Naive thymus-derived CD4-positive, alpha-beta T cell (primary cell): ENCODE measurements around the gene LMOD2. TPM values are rescaled to one million over a fixed set of nuclear protein-coding genes. Genes with fewer than 3 reads are reported as not detected.
A peak's percentile ranks its signal among the peaks of the same experiment; 100 is the strongest.

Experiments used
- ATAC-seq: fragments of 150-1000 bp; cut with Tn5 transposase; 2 replicates; pipeline ENCODE4 v1.10.0; 2021; ENCODE audit warnings: mild to moderate bottlenecking, moderate library complexity
- CTCF ChIA-PET: fragments of 350-600 bp; sonication (Branson Sonifier 250); formaldehyde crosslinking; loops from one replicate; lab custom pipeline; 2021; ENCODE audit warnings: antibody characterized with exemption; lab: Charles Lee
- POLR2A ChIA-PET: fragments of 350-600 bp; sonication (Branson Sonifier 250); formaldehyde crosslinking; loops from one replicate; lab custom pipeline; 2021; ENCODE audit warnings: antibody characterized with exemption, inconsistent platforms; lab: Charles Lee
- DNase-seq, 9 donors: peaks; one replicate each; pipeline versions ENCODE4 v3.0.0 to v3.0.0-alpha.2; 2020 to 2022; ENCODE audit warnings: mixed read lengths in 1 of 9
- H3K27ac ChIP-seq: one replicate; pipeline ENCODE4 v1.7.0; 2013; ENCODE audit warnings: mild to moderate bottlenecking, low read depth, low read length, moderate library complexity
- H3K27me3 ChIP-seq, 2 donors: one replicate each; pipeline ENCODE4 v1.7.0; 2013; ENCODE audit warnings: low read length in 2 of 2, mild to moderate bottlenecking in 2 of 2, moderate library complexity in 2 of 2; ENCODE audit not compliant: control insufficient read depth in 2 of 2, insufficient read depth in 2 of 2
- H3K36me3 ChIP-seq, 3 experiments: 1 replicate in 2 of 3; 2 replicates in 1 of 3; pipeline ENCODE4 v1.7.0; 2013; ENCODE audit warnings: low read length in 3 of 3, mild to moderate bottlenecking in 3 of 3, moderate library complexity in 1 of 3; ENCODE audit not compliant: insufficient read depth in 3 of 3, control insufficient read depth in 2 of 3
- H3K4me1 ChIP-seq, 2 donors: one replicate each; pipeline ENCODE4 v1.7.0; 2013; ENCODE audit warnings: low read length in 2 of 2, mild to moderate bottlenecking in 2 of 2, moderate library complexity in 1 of 2; ENCODE audit not compliant: control insufficient read depth in 2 of 2, insufficient read depth in 2 of 2
- H3K4me3 ChIP-seq: 2 replicates; pipeline ENCODE4 v1.7.0; 2013; ENCODE audit warnings: mild to moderate bottlenecking, low read length
- H3K9me3 ChIP-seq, 3 experiments: 1 replicate in 2 of 3; 2 replicates in 1 of 3; pipeline ENCODE4 v1.7.0; 2013; ENCODE audit warnings: low read length in 3 of 3; ENCODE audit not compliant: control insufficient read depth in 2 of 3
- H3K27ac Mint-ChIP-seq, 9 donors: one replicate each; pipeline ENCODE4 v1.8.0; 2020 to 2022; ENCODE audit warnings: mixed read lengths in 9 of 9, mild to moderate bottlenecking in 8 of 9, moderate library complexity in 5 of 9, inconsistent platforms in 2 of 9
- H3K27me3 Mint-ChIP-seq, 5 donors: one replicate each; pipeline ENCODE4 v1.8.0; 2021 to 2022; ENCODE audit warnings: mixed read lengths in 5 of 5, mild to moderate bottlenecking in 1 of 5
- H3K36me3 Mint-ChIP-seq, 5 donors: one replicate each; pipeline ENCODE4 v1.8.0; 2020 to 2022; ENCODE audit warnings: mixed read lengths in 5 of 5, mild to moderate bottlenecking in 3 of 5, inconsistent platforms in 1 of 5
- H3K4me1 Mint-ChIP-seq, 7 donors: one replicate each; pipeline ENCODE4 v1.8.0; 2020 to 2022; ENCODE audit warnings: mixed read lengths in 7 of 7, mild to moderate bottlenecking in 3 of 7, inconsistent platforms in 1 of 7
- H3K4me3 Mint-ChIP-seq, 10 donors: one replicate each; pipeline ENCODE4 v1.8.0; 2020 to 2022; ENCODE audit warnings: mild to moderate bottlenecking in 10 of 10, mixed read lengths in 10 of 10, moderate library complexity in 6 of 10, inconsistent platforms in 2 of 10
- H3K9me3 Mint-ChIP-seq, 11 donors: one replicate each; pipeline ENCODE4 v1.8.0; 2020 to 2022; ENCODE audit warnings: mixed read lengths in 11 of 11, mild to moderate bottlenecking in 4 of 11, inconsistent platforms in 1 of 11, moderate library complexity in 1 of 11
- intact Hi-C, 2 donors: fragments of 100-400 bp; cut with micrococcal nuclease; formaldehyde crosslinking; loops; one replicate each; pipeline ENCODE4 v1.15.1; 2023
- polyA plus RNA-seq, 2 donors: library from polyadenylated mRNA; unstranded; fragments of 300-500 nt; fragmentation: Illumina TruSeq; gene quantifications; one replicate each; pipeline ENCODE4 v1.2.3, GENCODE V29; 2021
- total RNA-seq, 6 experiments: library from RNA in 5 of 6; stranded (reverse) in 5 of 6; gene quantifications; 1 replicate in 5 of 6; 2 replicates in 1 of 6; pipeline ENCODE4 v1.2.3 and lab custom pipeline; 2021 to 2026

LMOD2 gene
- total and polyA plus RNA-seq, 7 experiments from 2014 or later, result 0.13 to 0.44 TPM; not detected in 5

GRCh38 chr7:123681561-123681960 is 25.9 kb downstream of the LMOD2 start:
- Mint-ChIP-seq H3K4me1 (no peaks in the 10 kb centered on the region), H3K27ac (no peak overlapping the region), H3K4me3 (no peak overlapping the region), H3K36me3 (peaks cover 0 to 16% (median 0%) of the 10 kb centered on the region in 5 donors), H3K27me3 (no peaks in the 10 kb centered on the region), H3K9me3 (no peaks in the 10 kb centered on the region)
- Histone ChIP-seq H3K9me3 (no peaks in the 10 kb centered on the region), H3K27me3 (no peaks in the 10 kb centered on the region), H3K36me3 (peaks cover 0 to 7% (median 5%) of the 10 kb centered on the region in 3 experiments), H3K27ac (no peak overlapping the region), H3K4me1 (no peaks in the 10 kb centered on the region), H3K4me3 (no peak overlapping the region)
- no peak for DNase-seq
- intact Hi-C loops, result loop anchor here (5.0 kb wide), 4 partner anchors 116 to 1161 kb away; no protein-coding TSS in a partner anchor
- ChIA-PET CTCF (interaction anchor here (1.5 to 1.7 kb wide), 2 partner anchors 183 to 190 kb away, joined by 8 read pairs; no protein-coding TSS in a partner anchor), POLR2A (no interaction called here)
- no peak for ATAC-seq

- H3K4me3 ChIP-seq, result no peak overlapping the region
- H3K4me1 Mint-ChIP-seq, result no peaks in the 10 kb centered on the region
- H3K4me3 Mint-ChIP-seq, result no peak overlapping the region
- ChIA-PET CTCF (interaction anchor here (0.6 to 1.7 kb wide), 7 partner anchors 8 to 189 kb away, joined by 3 to 8 read pairs (median 5); no protein-coding TSS in a partner anchor), POLR2A (no interaction called here)
- DNase-seq (peak in 7 of 9 donors; percentile 4 to 53 (median 41)), ATAC-seq (peak; percentile 45)
- H3K27ac Mint-ChIP-seq, result no peak overlapping the region
- no peaks in the 10 kb centered on the region for H3K9me3 ChIP-seq
- H3K27me3 Mint-ChIP-seq, result no peaks in the 10 kb centered on the region
- no peaks in the 10 kb centered on the region for H3K4me1 ChIP-seq
- intact Hi-C loops, result loop anchor here (1.0 to 5.0 kb wide), 8 partner anchors 18 to 1174 kb away; no protein-coding TSS in a partner anchor
- no peaks in the 10 kb centered on the region for H3K9me3 Mint-ChIP-seq
- no peak overlapping the region for H3K27ac ChIP-seq
- H3K36me3 ChIP-seq, result peaks cover 0 to 7% (median 5%) of the 10 kb centered on the region in 3 experiments
- no peaks in the 10 kb centered on the region for H3K27me3 ChIP-seq
- peaks cover 0 to 23% (median 0%) of the 10 kb centered on the region in 5 donors for H3K36me3 Mint-ChIP-seq
Observed at GRCh38 chr7:123682690-123683089, 27.0 kb downstream of the LMOD2 start.

- H3K27ac Mint-ChIP-seq, result peak overlapping the region in 5 of 9 donors; percentile 3 to 77 (median 37)
- H3K36me3 ChIP-seq, result peaks cover 1 to 19% (median 4%) of the 10 kb centered on the region in 3 experiments
- POLR2A ChIA-PET, result interaction anchor here (0.6 kb wide), 1 partner anchor 31 kb away, joined by 4 read pairs; no protein-coding TSS in a partner anchor
Observed at GRCh38 chr7:123687161-123687560, 31.5 kb downstream of the LMOD2 start.

GRCh38 chr7:123687727-123688126 is 32.1 kb downstream of the LMOD2 start:
- Mint-ChIP-seq H3K36me3 (peaks cover 4 to 36% (median 5%) of the 10 kb centered on the region in 5 donors), H3K27me3 (no peaks in the 10 kb centered on the region), H3K27ac (peak overlapping the region in 3 of 9 donors; percentile 31 to 77 (median 35)), H3K9me3 (no peaks in the 10 kb centered on the region), H3K4me3 (no peak overlapping the region), H3K4me1 (no peaks in the 10 kb centered on the region)
- no peak overlapping the region for H3K4me3 ChIP-seq
- POLR2A ChIA-PET, result interaction anchor here (0.6 kb wide), 1 partner anchor 30 kb away, joined by 4 read pairs; no protein-coding TSS in a partner anchor
- CTCF ChIA-PET, result no interaction called here
- no peaks in the 10 kb centered on the region for H3K27me3 ChIP-seq
- H3K4me1 ChIP-seq, result no peaks in the 10 kb centered on the region
- peaks cover 4 to 25% (median 5%) of the 10 kb centered on the region in 3 experiments for H3K36me3 ChIP-seq
- ATAC-seq (no peak), DNase-seq (no peak)
- no peaks in the 10 kb centered on the region for H3K9me3 ChIP-seq
- no peak overlapping the region for H3K27ac ChIP-seq
- intact Hi-C loops, result no loop called here

More at GRCh38 chr7:123687161-123687560, 31.5 kb downstream of the LMOD2 start:
- Mint-ChIP-seq H3K9me3 (no peaks in the 10 kb centered on the region), H3K4me1 (no peaks in the 10 kb centered on the region), H3K36me3 (peaks cover 0 to 31% (median 4%) of the 10 kb centered on the region in 5 donors), H3K4me3 (no peak overlapping the region), H3K27me3 (no peaks in the 10 kb centered on the region)
- intact Hi-C loops, result no loop called here
- Histone ChIP-seq H3K9me3 (no peaks in the 10 kb centered on the region), H3K27me3 (no peaks in the 10 kb centered on the region), H3K27ac (no peak overlapping the region), H3K4me3 (no peak overlapping the region), H3K4me1 (no peaks in the 10 kb centered on the region)
- ATAC-seq (no peak), DNase-seq (no peak)
- CTCF ChIA-PET, result no interaction called here

GRCh38 chr7:123689250-123689649 is 33.6 kb downstream of the LMOD2 start:
- intact Hi-C loops, result no loop called here
- Histone ChIP-seq H3K4me3 (no peak overlapping the region), H3K36me3 (peaks cover 4 to 34% (median 5%) of the 10 kb centered on the region in 3 experiments), H3K4me1 (no peaks in the 10 kb centered on the region), H3K9me3 (no peaks in the 10 kb centered on the region), H3K27me3 (no peaks in the 10 kb centered on the region), H3K27ac (no peak overlapping the region)
- Mint-ChIP-seq H3K4me3 (no peak overlapping the region), H3K27ac (no peak overlapping the region), H3K27me3 (no peaks in the 10 kb centered on the region), H3K36me3 (peaks cover 4 to 36% (median 5%) of the 10 kb centered on the region in 5 donors), H3K4me1 (no peaks in the 10 kb centered on the region), H3K9me3 (no peaks in the 10 kb centered on the region)
- DNase-seq (no peak), ATAC-seq (no peak)
- CTCF ChIA-PET, result interaction anchor here (0.9 kb wide), 1 partner anchor 12 kb away, joined by 3 read pairs; no protein-coding TSS in a partner anchor
- POLR2A ChIA-PET, result no interaction called here

- intact Hi-C loops, result no loop called here
- no peaks in the 10 kb centered on the region for H3K4me1 Mint-ChIP-seq
- DNase-seq (no peak), ATAC-seq (no peak)
- Histone ChIP-seq H3K9me3 (no peaks in the 10 kb centered on the region), H3K36me3 (peaks cover 4 to 31% (median 5%) of the 10 kb centered on the region in 3 experiments), H3K4me1 (no peaks in the 10 kb centered on the region), H3K4me3 (no peak overlapping the region), H3K27ac (no peak overlapping the region), H3K27me3 (no peaks in the 10 kb centered on the region)
- ChIA-PET POLR2A (no interaction called here), CTCF (interaction anchor here (1.2 kb wide), 2 partner anchors 178 to 196 kb away, joined by 3 read pairs; no protein-coding TSS in a partner anchor)
- no peaks in the 10 kb centered on the region for H3K27me3 Mint-ChIP-seq
- peak overlapping the region in 2 of 9 donors; percentile 21 to 62 for H3K27ac Mint-ChIP-seq
- H3K36me3 Mint-ChIP-seq, result peaks cover 4 to 24% (median 5%) of the 10 kb centered on the region in 5 donors
- H3K9me3 Mint-ChIP-seq, result no peaks in the 10 kb centered on the region
- H3K4me3 Mint-ChIP-seq, result no peak overlapping the region
Observed at GRCh38 chr7:123690550-123690949, 34.9 kb downstream of the LMOD2 start.
